HG03135 (cell line): ENCODE measurements around the gene KIAA1755.

Experiments used
- ATAC-seq: cut with Tn5 transposase; IDR thresholded peaks from one replicate; pipeline ENCODE4 v1.9.1; 2021; ENCODE audit warnings: mild to moderate bottlenecking, moderate library complexity; ENCODE audit not compliant: unreplicated experiment

The KIAA1755 gene

DNA sequence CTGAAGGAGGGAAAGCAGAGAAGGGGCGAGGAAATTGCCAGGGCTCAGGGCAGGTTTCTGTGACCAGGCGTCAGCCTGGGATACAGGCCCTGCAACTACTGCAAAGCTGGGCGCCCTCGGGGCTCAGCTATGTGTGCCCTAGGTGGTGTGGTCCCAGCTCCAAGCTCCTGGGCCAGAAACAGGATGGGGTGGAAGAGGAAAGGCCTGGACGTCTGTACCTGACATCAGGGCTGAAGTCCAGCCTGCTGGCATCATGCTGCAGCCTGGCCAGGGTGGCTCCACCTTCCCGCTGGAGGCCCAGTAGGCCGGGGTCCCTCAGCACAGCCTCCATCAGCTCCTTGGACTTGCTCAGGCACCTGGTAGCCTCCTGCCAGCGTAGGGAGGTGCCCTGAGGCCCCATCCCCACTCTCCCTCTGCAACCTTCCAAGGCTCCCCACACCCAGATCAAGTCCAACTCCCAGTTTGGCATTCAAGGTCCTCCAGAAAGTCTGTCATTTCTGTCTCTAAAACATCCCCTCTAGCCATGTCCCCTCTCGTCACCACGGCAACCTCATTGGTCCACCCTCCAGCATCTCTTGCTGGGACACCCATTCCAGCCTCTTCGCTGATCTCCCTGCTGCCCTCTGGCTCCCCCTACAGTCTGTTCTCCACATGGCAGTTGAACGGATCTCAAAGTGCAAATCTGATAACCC, 38.2 kb downstream of the KIAA1755 start:
- ATAC-seq: no peak

GRCh38 chr20:38221119-38221589, 39.4 kb downstream of the KIAA1755 start:
- no peak for ATAC-seq

GRCh38 chr20:38220587-38221118, 39.9 kb downstream of the KIAA1755 start:
- ATAC-seq: no peak

- no peak for ATAC-seq
Measured at GRCh38 chr20:38219006-38219950, 41.3 kb downstream of the KIAA1755 start.

GRCh38 chr20:38218566-38218885, 42.0 kb downstream of the KIAA1755 start:
- ATAC-seq: no peak

DNA sequence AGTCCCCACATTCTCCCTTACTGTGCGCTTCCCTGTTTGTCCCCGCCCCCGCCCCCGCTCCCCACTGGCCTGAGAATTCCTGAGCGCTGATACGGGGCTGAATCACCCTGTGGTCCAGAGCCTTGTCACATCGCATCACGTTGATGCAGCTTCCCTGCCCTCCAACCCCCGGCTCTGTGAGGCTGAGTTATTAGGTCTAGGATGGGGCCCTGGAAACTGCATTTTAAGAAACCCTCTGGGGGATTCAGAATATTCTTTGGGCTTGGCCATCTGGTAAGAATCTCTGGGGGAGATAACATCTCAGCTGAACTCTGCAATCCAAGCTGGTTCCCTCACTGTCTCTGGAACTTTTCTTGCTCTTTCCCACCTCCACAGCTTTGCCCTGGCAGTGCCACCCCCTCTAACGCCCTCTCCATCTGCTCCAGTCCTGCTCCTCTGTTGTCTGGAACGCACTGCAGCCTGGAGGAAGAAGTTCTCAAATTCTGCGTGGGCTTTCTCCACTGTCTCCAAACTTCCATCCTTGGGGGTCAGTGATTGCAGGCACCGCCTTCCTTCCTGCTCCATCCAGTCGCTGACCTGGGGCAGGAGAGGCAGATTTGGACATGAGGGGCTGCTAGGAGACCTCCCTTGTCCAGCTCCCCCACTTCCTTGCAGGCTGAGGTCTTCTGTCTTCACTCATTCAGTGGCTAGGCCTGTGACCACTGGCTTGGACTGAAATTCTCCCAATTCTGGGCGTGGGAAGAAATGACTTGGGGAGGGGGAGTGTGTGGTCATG, 42.6 kb downstream of the KIAA1755 start:
- ATAC-seq: no peak

GRCh38 chr20:38216746-38217595, 43.6 kb downstream of the KIAA1755 start:
- ATAC-seq: no peak

- ATAC-seq: no peak
Measured at GRCh38 chr20:38216201-38216600, 44.3 kb downstream of the KIAA1755 start.

GRCh38 chr20:38215194-38216182, 45.0 kb downstream of the KIAA1755 start:
- no peak for ATAC-seq

- ATAC-seq: no peak
Measured at GRCh38 chr20:38214256-38215193, 46.0 kb downstream of the KIAA1755 start.

GRCh38 chr20:38213607-38213940, 47.0 kb downstream of the KIAA1755 start:
- no peak for ATAC-seq

GRCh38 chr20:38212806-38213606, 47.5 kb downstream of the KIAA1755 start:
- ATAC-seq: no peak

DNA sequence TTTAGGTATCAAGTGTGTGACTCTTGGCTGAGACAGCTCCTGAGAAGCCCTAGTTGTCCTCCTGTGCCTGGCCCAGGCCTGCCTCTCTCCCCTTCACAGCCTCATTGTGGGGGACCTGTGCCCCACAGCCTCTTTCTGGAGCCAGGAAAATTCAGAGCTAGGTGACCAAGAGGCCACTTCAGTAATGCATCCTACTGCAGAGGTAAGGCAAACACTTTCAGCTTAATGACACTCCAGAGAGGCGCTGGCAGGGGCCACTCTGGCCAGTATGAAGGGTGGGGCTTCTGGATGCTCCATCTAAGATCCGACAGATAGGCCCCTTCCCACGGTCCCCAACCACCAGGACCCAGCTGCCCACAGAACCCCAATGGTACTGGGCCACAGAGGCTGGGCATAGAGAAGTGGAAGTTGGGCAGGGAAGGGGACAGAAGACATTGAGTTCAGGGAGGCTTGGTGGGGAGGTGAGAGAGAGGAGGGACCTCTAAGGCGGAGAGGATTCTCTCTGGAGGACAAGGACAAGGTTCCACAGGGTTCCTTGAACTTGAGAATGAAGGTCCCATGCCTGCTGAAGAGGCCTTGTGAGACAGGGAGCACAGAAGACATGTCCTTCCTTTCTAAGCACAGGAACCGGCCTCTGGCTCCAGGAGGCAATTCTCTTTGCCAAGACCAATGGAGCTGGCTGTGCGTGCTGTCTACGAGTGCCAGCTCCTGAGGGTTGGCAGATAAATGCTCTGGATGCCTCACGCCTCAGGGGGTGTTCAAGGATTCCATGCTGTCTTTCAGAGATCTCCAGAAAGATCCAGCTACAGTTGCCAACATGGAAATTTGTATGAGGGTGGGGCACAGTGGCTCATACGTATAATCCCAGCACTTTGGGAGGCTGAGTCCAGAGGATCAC, 49.1 kb downstream of the KIAA1755 start:
- ATAC-seq: no peak

GRCh38 chr20:38210741-38211140, 49.8 kb downstream of the KIAA1755 start:
- no peak for ATAC-seq

- ATAC-seq: no peak
Measured at GRCh38 chr20:38209736-38210405, 50.7 kb downstream of the KIAA1755 start.
